Right renal pelvis (tissue), 4 donors: ENCODE measurements around the gene PRR5. TPM values are rescaled to one million over a fixed set of nuclear protein-coding genes. Genes with fewer than 3 reads are reported as not detected.
"Not testable (repeated sequence)": the region's sequence is repeated elsewhere in the genome, so short reads cannot be mapped to it uniquely, and the experiment has no call there.

Experiments used
- DNase-seq, 4 donors: peaks; one replicate each; pipeline ENCODE4 v3.0.0-alpha.2; 2013; ENCODE audit warnings: low read depth in 4 of 4, low spot score in 3 of 4, missing footprints in 1 of 4
- polyA plus RNA-seq, 4 donors: library from polyadenylated mRNA; unstranded; fragments of 120-200 nt; gene quantifications; one replicate each; pipeline ENCODE4 v1.2.1, GENCODE V29; 2013; ENCODE audit not compliant: insufficient read length in 4 of 4

PRR5 gene
- 10 to 100 TPM; 24.7 to 32.3 (median 29.9) TPM for polyA plus RNA-seq

GRCh38 chr22:44701824-44702478 is at the start of gene PRR5:
PRR5 (plus strand) TSS chr22:44702204; CDS start chr22:44702475, 271 bp downstream.
- DNase-seq, result peak; percentile 46 to 53 (median 52)

- not testable (repeated sequence) for DNase-seq
These were observed 49.1 kb upstream of the PRR5 start for GRCh38 chr22:44652866-44653265.

GRCh38 chr22:44658311-44658953 is 43.6 kb upstream of the PRR5 start:
- DNase-seq, result no peak

GRCh38 chr22:44659140-44659539 is 42.9 kb upstream of the PRR5 start:
- no peak for DNase-seq

GRCh38 chr22:44660051-44660830 is 41.8 kb upstream of the PRR5 start:
- DNase-seq, result no peak

- no peak for DNase-seq
These were observed 40.9 kb upstream of the PRR5 start for GRCh38 chr22:44661070-44661469.

- DNase-seq, result no peak
These were observed 40.1 kb upstream of the PRR5 start for GRCh38 chr22:44661659-44662569.

- DNase-seq, result no peak
These were observed 38.6 kb upstream of the PRR5 start for GRCh38 chr22:44663256-44663999.

- no peak for DNase-seq
These were observed 37.9 kb upstream of the PRR5 start for GRCh38 chr22:44664149-44664548.

GRCh38 chr22:44665115-44665514 is 36.9 kb upstream of the PRR5 start:
- DNase-seq, result no peak

- no peak for DNase-seq
These were observed 35.8 kb upstream of the PRR5 start for GRCh38 chr22:44666207-44666585.

GRCh38 chr22:44667276-44667675 is 34.7 kb upstream of the PRR5 start:
- DNase-seq, result no peak

- DNase-seq, result no peak
These were observed 34.2 kb upstream of the PRR5 start for GRCh38 chr22:44667829-44668189.

- no peak for DNase-seq
These were observed 33.7 kb upstream of the PRR5 start for GRCh38 chr22:44668190-44668885.

- DNase-seq, result no peak
These were observed 33.0 kb upstream of the PRR5 start for GRCh38 chr22:44668886-44669521.

GRCh38 chr22:44669561-44669976 is 32.4 kb upstream of the PRR5 start:
- DNase-seq, result no peak

- DNase-seq, result no peak
These were observed 31.6 kb upstream of the PRR5 start for GRCh38 chr22:44670220-44670988.

- no peak for DNase-seq
These were observed 30.3 kb upstream of the PRR5 start for GRCh38 chr22:44671742-44672141.
